ENCODE data around the gene DNER. TPM values are rescaled to one million over a fixed set of nuclear protein-coding genes. Genes with fewer than 3 reads are reported as not detected.
"Not testable (repeated sequence)": the region's sequence is repeated elsewhere in the genome, so short reads cannot be mapped to it uniquely, and the experiment has no call there.

The DNER gene
- total and polyA plus RNA-seq, 2 donors (not counting 3 experiments of a cell fraction or from before 2014, with no cell fraction given): 0.01 TPM; not detected in 1

DNA sequence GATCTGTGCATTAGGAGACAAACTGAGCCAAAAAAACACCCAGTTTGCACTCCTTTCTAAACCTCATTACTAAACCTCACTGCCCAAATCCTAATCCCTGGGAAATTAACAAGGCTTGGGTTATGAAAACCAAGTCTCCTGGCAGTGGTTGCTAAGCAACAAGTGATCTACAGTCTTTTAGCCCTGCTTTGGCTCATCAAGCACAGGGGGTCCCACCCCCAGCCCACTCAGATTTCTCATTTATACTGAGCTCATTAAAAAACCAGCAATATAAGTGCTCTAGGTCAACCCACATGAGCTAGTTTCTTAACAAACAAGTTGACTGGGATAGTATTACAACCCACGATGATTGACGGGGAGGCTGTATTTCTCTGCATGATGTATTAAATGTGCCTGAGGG, 18.4 kb downstream of the DNER start:
- Histone ChIP-seq H3K36me3 (ENCODE audit: control insufficient read depth in 2 of 2, extremely low read depth in 1 of 2, insufficient read depth in 2 of 2, low read length in 2 of 2) (no peaks in the 10 kb centered on the region), H3K4me2 (ENCODE audit: insufficient read depth, low read length) (no peak overlapping the region), H3K79me2 (ENCODE audit: control insufficient read depth, insufficient read depth, low read length) (no peaks in the 10 kb centered on the region), H3K9me3 (replicated peaks; ENCODE audit: control insufficient read depth, insufficient read depth, low read length) (no peaks in the 10 kb centered on the region), H3K27ac (ENCODE audit: insufficient read depth, low read depth, low read length) (no peak overlapping the region), H4K20me1 (replicated peaks; ENCODE audit: control insufficient read depth, extremely low read depth, insufficient read depth, low read length) (no peaks in the 10 kb centered on the region), H2AFZ (ENCODE audit: low read depth, low read length) (no peak overlapping the region), H3K9ac (replicated peaks; ENCODE audit: extremely low read depth, insufficient read depth, low read length) (no peak overlapping the region), H3K9me1 (replicated peaks; ENCODE audit: control insufficient read depth, extremely low read depth, insufficient read depth, low read length) (no peaks in the 10 kb centered on the region), H3K4me3 (replicated peaks in 1 of 3; ENCODE audit: insufficient read depth in 1 of 3, low read depth in 1 of 3, low read length in 3 of 3) (no peak overlapping the region), H3K4me1 (ENCODE audit: control insufficient read depth, extremely low read depth, insufficient read depth, low read length) (no peaks in the 10 kb centered on the region), H3K27me3 (ENCODE audit: control insufficient read depth in 2 of 2, insufficient read depth in 2 of 2, low read length in 2 of 2) (no peaks in the 10 kb centered on the region)
- dilution Hi-C loops (cut with MboI; ENCODE audit: extremely low pct_ligation_motif_present, low sequenced_read_pairs) (no loop called here), intact Hi-C loops (cut with micrococcal nuclease) (no loop called here)
- no peak for TF ChIP-seq POLR2AphosphoS5 (IDR thresholded peaks at IDR 0.05; ENCODE audit: insufficient read depth, low read depth, low read length)
- TF ChIP-seq JUN (IDR thresholded peaks at IDR 0.05; ENCODE audit: borderline replicate concordance, insufficient read depth, insufficient read length, low read depth): no peak
- TF ChIP-seq MAX (IDR thresholded peaks at IDR 0.05; ENCODE audit: insufficient read depth, insufficient read length): no peak
- no peak for TF ChIP-seq POLR2A (IDR thresholded peaks at IDR 0.05; ENCODE audit: low read depth, low read length)
- no peak for TF ChIP-seq EZH2 (IDR thresholded peaks at IDR 0.05; ENCODE audit: borderline replicate concordance, low read depth, low read length, severe bottlenecking)
- no peak for TF ChIP-seq CTCF (IDR thresholded peaks at IDR 0.05; ENCODE audit: extremely low read depth in 1 of 2, insufficient read depth in 1 of 2, low read depth in 1 of 2, low read length in 2 of 2)
- TF ChIP-seq FOS (IDR thresholded peaks at IDR 0.05; ENCODE audit: borderline replicate concordance, insufficient read depth, low read length): no peak
- TF ChIP-seq MYC (IDR thresholded peaks at IDR 0.05; ENCODE audit: low read depth, low read length): no peak
- no peak for TF ChIP-seq GATA2 (IDR thresholded peaks at IDR 0.05; ENCODE audit: insufficient read depth, insufficient read length, low read depth, low read length)
- ChIA-PET CTCF (no interaction called here), POLR2A (no interaction called here)
- FAIRE-seq (no peak), DNase-seq (ENCODE audit: low read depth, low spot score) (no peak)
- BruUV-seq (replicated peaks): no TSS peak

GRCh38 chr2:229693845-229694244, 20.5 kb downstream of the DNER start:
- DNase-seq (ENCODE audit: low read depth, low spot score); BruUV-seq (replicated peaks); CTCF ChIA-PET; H4K20me1 ChIP-seq (replicated peaks; ENCODE audit: control insufficient read depth, extremely low read depth, insufficient read depth, low read length); H3K9me3 ChIP-seq (replicated peaks; ENCODE audit: control insufficient read depth, insufficient read depth, low read length); H3K4me2 ChIP-seq (ENCODE audit: insufficient read depth, low read length); FAIRE-seq; intact Hi-C loops (cut with micrococcal nuclease); H3K27ac ChIP-seq (ENCODE audit: insufficient read depth, low read depth, low read length); H3K27me3 ChIP-seq (ENCODE audit: control insufficient read depth in 2 of 2, insufficient read depth in 2 of 2, low read length in 2 of 2); H3K9ac ChIP-seq (replicated peaks; ENCODE audit: extremely low read depth, insufficient read depth, low read length); H3K4me3 ChIP-seq (replicated peaks in 1 of 3; ENCODE audit: insufficient read depth in 1 of 3, low read depth in 1 of 3, low read length in 3 of 3); H3K36me3 ChIP-seq (ENCODE audit: control insufficient read depth in 2 of 2, extremely low read depth in 1 of 2, insufficient read depth in 2 of 2, low read length in 2 of 2); H2AFZ ChIP-seq (ENCODE audit: low read depth, low read length); H3K4me1 ChIP-seq (ENCODE audit: control insufficient read depth, extremely low read depth, insufficient read depth, low read length); H3K9me1 ChIP-seq (replicated peaks; ENCODE audit: control insufficient read depth, extremely low read depth, insufficient read depth, low read length); H3K79me2 ChIP-seq (ENCODE audit: control insufficient read depth, insufficient read depth, low read length); POLR2A ChIA-PET; dilution Hi-C loops (cut with MboI; ENCODE audit: extremely low pct_ligation_motif_present, low sequenced_read_pairs): not testable (repeated sequence)
